HG03439 (cell line): ENCODE results near the gene SHISA9.

Experiments used
- ATAC-seq: cut with Tn5 transposase; IDR thresholded peaks from one replicate; pipeline ENCODE4 v1.9.1; 2021; ENCODE audit warnings: mild to moderate bottlenecking, moderate library complexity; ENCODE audit not compliant: unreplicated experiment

The SHISA9 gene

DNA sequence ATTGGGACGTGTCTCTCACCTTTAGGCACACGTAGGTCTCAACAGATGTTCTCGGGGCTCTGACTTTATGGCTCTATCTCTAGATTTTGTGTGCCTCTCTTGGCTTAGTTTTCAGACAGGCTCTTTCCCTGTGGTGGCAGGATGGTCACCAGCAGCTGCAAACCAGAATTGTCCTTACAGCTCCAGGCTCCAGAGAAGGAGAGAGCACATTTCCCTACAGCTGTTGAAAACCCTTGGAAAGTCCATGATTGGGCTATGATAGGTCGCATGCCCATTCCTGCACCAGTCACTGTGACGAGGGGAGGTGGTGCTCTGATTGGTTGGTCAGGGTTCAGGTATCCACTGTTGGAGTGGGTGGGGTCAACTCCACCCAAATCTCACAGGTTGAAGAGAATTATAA, 41.5 kb downstream of the SHISA9 start:
- ATAC-seq = no peak

DNA sequence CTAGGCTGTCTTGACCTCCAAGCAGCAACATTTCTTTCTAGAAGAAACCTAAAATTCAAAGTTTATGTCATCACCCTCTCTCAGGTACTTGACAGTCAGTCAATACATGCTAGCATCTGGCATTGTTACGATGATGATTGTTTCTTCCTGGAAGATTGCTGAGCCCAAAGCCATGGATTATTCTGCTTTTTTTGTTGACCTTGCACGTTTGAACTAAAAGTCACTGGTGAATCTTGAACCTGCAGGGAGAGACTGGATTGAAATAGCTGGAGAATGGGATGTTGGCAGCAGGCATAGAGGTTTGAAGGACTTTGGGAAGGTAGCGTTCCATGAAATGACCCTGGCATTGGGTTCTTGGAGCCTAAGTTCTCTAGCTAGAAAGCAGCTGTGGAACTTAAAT, 42.9 kb downstream of the SHISA9 start:
- ATAC-seq = no peak

DNA sequence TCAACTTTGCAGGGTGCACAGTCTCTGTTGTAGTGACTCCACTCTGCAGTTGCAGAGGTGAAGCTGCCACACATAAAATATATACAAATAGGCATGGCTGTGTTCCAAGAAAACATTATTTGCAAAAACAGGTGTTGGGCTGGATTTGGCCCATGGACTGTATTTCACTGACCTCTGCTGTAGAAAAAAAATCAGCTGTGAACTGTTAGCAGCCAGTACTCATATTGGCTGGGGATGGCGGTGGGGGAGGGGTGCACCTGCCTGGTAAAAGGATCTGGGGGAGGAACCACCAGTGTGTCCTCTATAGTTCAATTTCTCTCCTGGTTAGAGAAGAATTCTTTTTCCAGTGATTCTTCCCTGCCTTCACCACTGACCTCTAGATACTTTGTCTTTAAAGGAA, 50.0 kb downstream of the SHISA9 start:
- ATAC-seq = no peak

DNA sequence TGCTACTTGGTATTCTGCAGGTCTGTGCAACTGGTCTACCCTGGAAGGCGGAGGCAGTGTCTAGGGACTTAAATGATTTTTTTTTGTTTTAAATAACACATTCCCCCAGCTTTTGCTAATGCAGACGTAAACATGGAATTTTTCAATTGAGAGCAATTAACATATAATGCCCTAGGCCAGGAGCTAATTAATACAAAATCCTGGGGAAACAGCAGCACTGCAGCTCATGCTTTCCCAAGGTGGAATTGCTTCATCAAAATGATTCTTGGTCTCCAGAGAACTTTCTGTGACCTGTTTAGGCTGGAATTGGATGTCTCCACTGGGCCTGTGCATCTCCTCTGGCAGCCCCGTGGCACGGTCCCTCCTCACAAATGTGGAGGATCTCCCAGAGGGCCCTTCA, 50.6 kb downstream of the SHISA9 start:
- ATAC-seq = no peak

DNA sequence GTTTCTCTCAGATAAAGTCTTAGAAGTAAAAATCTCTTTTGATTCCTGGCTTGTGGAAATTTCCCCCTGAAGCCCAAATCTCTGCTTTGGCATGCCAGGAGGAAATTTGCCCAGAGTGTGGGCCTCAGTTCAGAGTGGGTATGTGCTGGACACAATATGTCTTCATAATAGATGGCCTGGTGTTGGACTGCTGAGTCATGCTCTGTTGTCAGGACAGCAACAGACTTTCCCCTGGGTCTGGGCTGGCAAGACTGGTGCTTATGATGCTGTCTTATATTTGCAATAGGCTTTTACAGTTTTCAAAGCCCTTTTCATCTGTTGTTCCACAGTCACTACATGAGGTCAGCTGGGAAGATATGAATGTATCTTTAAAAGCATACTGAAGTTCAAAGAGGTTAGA, 57.0 kb downstream of the SHISA9 start:
- no peak for ATAC-seq

DNA sequence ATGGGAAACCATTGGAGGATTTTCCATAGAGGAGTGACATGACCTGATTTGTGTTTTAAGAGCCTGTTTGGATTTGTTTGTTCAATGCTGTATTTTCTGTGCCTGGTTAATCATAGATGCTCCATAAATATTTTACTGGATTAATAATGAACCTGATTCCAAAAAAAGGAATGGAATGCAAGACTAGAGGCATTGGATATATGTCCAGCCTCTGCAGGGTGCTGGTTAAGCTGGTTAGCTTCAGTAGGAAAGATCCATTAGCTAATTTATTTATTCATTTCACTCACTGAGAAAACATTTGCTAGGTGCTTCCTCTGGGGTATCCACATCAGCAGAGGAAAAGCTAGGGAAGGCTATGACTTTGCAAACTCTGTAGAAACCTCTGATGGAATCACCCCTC, 57.7 kb downstream of the SHISA9 start:
- no peak for ATAC-seq

DNA sequence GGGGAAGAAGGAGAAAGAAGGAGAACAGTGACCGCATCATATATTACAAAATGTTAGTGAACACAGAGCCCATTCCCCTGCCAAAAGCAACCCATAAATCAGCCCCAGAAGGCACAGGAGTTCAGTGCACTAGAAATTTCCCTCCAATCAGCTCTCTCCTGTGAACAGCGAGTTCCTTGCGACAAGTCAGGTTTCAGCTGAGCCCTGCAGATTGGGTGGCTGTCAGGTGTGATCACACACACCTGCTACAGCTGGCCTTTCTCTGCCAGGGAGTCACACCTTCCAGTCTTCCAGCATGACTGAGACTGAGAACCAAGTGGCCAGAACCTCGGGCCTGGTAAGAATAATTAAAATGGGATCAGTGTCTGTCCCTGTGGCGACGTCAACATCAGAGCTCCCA, 60.2 kb downstream of the SHISA9 start:
- ATAC-seq = no peak

DNA sequence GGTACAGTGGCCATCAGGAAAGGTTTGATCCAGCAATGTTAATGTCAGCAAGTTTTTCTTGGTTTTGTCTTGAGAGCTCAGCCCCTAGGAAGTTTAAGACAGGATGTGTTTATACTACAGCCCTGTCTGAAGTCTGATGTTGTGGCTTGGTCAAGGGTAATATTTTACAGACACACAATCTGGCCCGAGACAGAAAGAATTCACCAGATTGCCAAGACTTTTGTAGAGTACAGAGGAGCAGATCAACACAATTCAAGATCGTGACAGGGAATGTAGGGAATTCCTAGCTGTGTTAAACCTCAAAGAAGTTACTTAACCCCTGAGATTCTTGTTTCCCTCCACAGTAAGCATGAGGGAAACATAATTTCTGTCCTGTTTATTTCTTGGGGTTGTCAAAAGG, 63.1 kb downstream of the SHISA9 start:
- ATAC-seq = no peak

DNA sequence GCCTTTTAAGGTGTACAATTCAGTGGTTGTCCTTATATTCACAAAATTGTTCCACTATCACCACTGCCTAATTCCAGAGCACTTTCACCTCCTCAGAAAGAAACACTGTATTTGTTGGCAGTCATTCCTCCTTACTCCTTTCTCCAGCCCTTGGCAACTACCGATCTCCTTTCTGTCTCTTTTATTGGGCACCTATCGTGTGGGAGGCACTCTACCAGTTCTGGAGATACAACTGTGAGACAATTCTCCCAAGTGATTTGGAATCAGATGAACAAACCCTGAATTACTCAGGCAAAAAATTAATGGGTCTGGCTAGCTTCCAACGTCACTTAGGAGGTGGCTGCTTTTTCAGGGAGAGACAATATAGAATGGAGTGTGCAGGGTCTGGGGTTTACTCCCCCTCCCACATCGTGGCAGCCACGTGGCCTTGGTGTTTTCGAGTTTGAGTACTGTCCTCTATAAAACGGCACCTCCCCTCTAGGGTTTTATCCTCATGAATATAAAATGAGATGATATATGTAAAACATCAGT, 63.9 kb downstream of the SHISA9 start:
- no peak for ATAC-seq

DNA sequence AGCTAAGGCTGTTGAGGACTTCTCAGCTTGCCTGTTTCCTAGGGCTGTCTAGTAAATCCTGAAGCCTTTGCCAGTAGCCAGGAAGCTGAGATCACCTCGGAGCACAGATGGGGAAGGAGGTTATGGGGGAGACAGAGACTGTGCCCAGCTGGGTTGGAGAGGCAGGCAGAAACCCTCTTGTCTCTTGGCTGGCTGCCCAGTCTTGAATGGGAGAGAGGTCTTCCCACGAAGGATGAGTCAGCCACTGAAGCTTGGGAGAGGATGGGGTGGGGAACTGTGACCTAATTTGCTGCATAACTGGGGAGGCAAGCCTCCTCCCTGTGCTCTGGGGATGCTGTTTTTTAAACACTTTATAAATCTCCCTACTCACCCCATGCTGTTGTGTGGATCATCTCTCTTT, 69.8 kb downstream of the SHISA9 start:
- no peak for ATAC-seq

DNA sequence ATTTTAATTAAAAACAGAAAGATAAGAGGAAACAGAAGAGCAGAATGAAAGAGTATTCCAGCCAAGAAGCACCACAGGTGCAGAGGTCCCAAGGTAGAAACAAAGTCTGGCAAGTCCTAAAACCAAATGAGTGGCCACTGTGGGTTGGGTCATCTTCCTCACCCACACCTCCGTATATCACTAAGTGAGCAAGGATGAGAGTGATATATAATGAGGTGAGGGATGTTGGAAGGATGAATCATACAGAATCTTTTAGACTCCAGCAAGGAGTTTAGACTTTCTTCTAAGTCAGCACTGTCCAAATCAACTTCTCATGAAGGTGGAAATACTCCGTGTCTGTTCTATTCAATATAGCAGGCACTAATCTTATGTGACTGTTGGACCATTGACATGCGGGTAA, 70.8 kb downstream of the SHISA9 start:
- no peak for ATAC-seq

DNA sequence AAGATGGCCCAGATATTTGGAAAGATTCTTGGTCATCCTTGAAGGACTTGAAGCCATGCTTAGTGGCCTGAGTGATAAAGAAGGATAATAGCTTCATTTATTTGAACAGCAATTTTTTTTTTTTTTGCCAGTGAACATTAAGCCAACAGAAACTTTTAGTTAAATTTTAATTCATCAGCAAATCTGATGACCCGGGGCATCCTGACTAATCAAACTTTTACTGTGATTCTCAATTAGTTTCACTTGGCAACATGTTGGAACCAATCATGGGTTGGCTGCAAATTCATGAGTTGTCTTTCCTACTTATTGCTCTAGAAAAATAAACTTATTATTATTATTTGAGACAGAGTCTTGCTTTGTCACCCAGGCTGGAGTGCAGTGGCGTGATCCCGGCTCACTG, 74.4 kb downstream of the SHISA9 start:
- no peak for ATAC-seq

DNA sequence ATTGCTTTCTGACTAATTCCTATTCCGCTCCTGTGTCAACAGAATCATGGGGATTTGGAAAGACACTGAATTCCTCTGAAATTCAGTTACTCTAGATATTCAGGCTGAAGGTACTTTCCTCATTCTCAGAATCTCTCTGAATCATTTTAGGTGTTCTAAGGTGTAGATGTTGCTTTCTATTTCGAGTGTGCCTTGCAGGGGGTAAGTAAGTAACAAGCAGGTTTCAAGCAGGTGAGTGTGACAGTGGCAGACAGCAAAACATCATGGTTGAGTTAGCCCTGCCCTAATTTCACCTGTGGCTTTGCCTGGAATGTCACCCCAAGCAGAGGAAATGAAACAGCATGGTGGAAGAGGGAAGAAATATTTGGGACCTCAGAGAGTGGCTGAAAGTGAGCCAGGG, 75.1 kb downstream of the SHISA9 start:
- ATAC-seq = no peak

DNA sequence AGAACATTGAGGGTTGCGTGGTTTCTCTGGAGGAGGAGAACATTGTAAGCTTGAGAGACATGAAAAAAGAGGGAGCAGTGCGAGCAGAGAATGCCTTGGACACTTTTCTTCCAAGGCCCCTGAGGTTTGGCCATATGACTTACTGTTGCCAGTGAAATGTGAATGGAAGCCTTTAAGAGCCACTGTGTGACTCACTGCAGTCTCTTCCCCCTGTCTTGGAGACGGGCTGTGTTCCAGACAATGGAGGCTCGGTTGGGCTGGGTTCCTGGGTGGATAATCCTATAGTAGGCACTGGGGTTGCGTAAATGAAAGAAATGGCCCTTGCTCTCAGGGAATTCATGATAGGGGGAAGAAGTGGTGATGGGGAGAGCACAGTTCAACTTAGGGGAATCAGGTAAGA, 75.5 kb downstream of the SHISA9 start:
- ATAC-seq = no peak

DNA sequence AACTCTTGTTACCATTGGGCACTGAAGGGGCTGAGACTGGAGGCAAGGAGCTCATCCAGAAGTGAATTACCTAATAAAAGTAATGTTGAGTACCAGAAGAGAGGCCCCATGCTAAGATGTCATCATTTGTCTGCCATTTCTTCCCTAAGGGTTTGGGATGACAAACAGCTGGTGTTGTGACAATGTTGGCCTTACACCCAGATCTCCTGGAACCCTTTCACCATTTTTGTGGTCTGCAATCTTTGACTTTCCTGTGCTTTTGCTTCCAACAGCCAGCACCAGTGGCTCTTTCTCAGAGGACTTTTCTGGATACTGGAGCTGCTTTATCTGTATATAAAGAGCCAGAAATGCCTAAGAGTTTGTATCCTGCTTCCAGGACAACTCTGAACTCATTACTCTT, 84.1 kb downstream of the SHISA9 start:
- ATAC-seq = no peak

DNA sequence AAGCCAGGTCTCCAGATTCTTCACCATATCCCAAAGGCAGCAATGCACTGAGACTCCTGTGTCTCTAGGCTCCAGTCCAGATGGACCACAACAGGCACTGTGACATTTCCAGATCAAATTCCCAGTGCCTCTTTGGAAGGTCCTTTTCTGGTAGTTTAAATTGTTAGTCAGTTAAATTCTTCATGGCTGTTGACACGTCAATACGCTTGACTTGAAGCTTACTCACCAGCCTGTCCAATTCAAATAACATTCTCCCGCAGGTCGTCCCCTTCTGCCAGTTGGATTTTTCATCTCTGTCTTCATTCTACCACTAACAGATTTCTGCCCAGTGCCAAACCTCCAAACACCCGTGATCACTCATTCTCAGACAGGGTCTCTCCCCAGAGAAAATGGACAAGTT, 86.7 kb downstream of the SHISA9 start:
- no peak for ATAC-seq

DNA sequence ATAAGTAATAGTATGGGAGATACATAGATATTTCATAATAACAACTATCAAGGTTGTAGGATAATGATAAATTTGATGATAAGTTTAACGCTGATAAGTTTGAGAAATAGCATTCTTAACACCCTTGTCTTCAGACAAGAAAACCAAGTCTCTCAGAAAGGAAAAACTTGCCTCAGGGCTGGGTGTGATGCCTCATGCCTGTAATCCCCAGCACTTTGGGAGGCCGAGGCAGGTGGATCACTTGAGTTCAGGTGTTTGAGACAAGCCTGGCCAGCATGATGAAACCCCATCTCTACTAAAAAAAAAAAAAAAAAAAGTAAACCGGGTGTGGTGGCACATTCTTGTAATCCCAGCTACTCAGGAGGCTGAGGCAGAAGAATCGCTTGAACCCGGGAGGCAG, 90.7 kb downstream of the SHISA9 start:
- no peak for ATAC-seq

DNA sequence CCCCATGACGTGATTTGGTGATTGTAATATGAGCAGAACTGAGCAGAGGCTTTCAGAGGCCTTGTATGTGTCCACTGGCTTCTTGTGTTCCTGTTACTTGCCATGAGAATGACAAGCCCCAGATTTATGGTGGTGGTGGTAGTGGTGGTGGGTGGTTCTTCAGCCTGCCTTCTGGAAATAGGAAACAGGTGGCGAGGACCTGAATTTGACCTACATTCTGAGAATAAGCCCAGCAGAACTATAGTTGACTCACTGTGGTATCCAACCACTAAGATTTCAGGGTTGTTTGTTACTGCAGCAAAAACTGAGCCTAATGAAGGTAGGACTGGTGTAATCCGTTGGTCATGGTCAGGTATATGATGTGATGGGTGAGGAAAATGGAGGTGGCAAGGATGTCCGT, 93.0 kb downstream of the SHISA9 start:
- no peak for ATAC-seq

DNA sequence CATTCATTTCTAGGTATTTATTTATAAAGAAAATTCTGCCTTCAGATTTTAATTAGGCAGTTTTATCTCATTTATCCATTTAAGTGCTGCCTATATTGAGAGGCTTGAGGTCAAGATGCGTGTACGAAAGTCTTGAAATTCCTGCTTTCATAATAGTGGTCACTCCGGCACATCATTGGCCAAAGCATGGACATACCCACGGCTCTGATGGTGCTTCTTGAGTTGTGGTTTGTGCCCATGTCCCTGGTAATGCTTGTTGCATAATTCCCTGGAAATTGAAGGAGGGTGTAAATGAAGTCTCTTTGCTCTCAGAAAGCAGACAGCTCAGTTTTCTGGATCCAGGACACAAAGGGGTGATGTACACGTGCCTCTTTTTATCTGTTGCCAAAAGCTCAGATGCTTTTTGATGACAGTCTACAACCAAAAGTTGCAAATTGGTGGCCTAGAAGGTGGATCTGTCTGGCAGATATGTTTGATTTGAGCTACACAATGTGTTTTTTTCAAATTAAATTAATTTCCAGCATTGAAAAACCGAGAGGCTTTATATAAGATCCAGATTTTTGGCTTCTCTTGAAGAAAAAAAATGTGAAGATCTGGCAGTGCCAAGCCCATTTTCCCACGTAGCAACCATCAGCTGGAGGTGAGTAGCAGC, 94.4 kb downstream of the SHISA9 start:
- ATAC-seq = no peak

DNA sequence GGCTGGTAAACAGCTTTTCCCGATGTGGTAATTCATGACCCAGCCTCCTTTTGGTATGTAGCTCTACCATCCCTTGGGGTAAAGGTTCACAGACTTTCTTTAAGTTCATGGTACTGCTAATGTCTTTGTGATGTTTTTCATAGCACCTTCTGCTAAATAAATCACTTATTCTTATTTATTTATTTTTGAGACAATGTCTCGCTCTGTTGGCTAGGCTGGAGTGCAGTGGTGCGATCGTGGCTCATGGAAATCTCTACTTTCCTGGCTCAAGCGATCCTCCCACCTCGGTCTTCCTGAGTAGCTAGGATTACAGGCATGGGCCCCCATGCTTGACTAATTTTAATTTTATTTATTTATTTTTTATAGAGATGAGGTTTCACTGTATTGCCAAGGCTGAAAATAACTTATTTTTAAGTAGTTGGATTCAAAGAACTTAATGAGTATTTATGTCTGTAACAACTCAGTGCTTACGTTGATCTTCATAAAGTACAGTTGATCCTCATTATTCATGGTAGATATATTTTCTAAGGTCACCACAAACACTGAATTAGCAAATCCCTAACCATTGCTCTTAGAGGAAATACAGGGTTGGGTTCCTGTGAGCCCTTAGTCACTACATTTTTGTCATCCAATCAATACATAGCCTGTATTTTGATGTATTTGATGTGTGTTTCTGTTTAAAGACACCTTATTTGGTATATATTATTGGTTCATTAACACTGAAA, 97.1 kb downstream of the SHISA9 start:
- ATAC-seq = no peak

DNA sequence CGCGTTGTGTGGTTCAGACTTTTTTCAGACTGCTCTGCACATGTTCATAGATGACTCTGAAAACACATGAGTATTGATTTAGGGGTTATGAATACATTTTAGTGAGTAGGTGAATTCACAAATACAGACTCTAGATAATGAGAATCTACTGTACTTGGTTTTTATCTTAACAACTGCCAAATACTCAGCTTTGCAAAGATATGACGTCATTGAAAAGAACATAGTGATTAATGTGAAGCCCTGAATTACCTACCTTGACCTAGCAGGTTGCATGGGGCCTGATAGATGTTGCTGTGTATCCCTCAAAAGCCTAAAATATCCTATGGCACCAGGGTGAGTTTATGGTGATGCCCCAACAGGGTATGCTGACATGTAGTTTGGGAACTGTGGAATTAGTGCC, 98.0 kb downstream of the SHISA9 start:
- ATAC-seq = no peak

DNA sequence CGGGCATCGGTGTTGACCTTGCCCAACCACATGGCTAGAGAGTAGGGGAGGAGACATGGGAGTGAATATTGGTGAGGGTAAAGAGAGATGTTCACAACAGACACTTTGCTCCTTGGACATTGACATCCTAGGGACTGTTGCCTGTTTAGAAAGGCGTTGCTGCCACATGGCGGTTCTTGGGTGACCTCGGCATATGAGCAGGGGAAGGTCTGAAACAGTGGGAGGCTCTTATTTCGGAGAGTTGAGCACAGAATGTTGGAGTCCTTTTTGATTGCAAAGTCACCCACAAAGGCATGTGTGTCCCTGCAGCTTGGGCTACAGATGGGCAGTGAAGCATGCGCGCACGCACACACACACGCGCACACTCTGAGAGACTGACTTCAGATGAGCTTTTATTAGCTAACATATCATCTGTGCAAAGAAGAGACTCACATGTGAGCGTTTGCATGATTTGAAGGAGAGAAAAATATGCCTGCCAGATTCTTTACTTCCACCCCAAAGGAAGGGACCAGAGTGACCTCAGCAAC, 104.4 kb downstream of the SHISA9 start:
- ATAC-seq = no peak
